ENCODE results near the gene CFAP90. TPM values are rescaled to one million over a fixed set of nuclear protein-coding genes. Genes with fewer than 3 reads are reported as not detected.

Gene CFAP90
- total RNA-seq, 4 donors from 2014 or later: 0.21 to 0.32 TPM; not detected in 2

GRCh38 chr5:7822449-7822848 is 28.5 kb downstream of the CFAP90 start:
- intact Hi-C loops (cut with DNase I; ENCODE audit: low total_unique reads): no loop called here
- WGBS, 2 donors: 79 to 87% methylated on average over 3 of the region's 3 CpGs
- no peak for DNase-seq (ENCODE audit: low spot score in 2 of 2)

DNA sequence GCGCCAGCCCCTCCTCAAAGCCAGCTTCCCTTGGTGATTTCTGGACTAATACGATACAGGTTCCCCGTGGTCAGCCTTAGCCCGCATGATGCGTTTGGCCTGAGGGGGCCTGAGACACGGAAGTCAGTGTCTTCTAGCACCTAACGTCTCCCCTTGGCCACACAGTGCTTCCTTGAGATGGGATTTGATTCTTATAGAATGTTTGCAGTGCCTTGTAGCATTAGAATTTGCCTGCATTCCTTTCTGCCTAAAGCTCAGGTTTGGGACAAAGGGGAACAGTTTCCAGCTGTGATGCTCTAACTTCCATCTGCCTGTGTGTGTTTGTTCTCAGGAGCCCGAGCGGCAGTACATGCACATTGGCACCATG is 34.4 kb downstream of the CFAP90 start:
- 54 to 63% methylated on average over 8 to 9 of the region's 9 CpGs for WGBS, 2 donors
- no peak overlapping the region for H3K4me3 ChIP-seq (ENCODE audit: low read depth, poor library complexity, severe bottlenecking)
- TF ChIP-seq CTCF (IDR thresholded peaks at IDR 0.05): no peak
- TF ChIP-seq POLR2A (IDR thresholded peaks at IDR 0.05): no peak
- no peak for DNase-seq (ENCODE audit: low spot score in 2 of 2)
- intact Hi-C loops (cut with DNase I; ENCODE audit: low total_unique reads): no loop called here

More at GRCh38 chr5:7822449-7822848, 28.5 kb downstream of the CFAP90 start:
- H3K4me3 ChIP-seq (ENCODE audit: low read depth, poor library complexity, severe bottlenecking): no peak overlapping the region
- no peak for TF ChIP-seq POLR2A (IDR thresholded peaks at IDR 0.05)
- TF ChIP-seq CTCF (IDR thresholded peaks at IDR 0.05): no peak

- H3K4me3 ChIP-seq (ENCODE audit: low read depth, poor library complexity, severe bottlenecking): no peak overlapping the region
- DNase-seq (ENCODE audit: low spot score in 2 of 2): peak; percentile 75 to 95
- intact Hi-C loops (cut with DNase I; ENCODE audit: low total_unique reads): no loop called here
- WGBS, 2 donors: 28 to 30% methylated on average over 12 of the region's 12 CpGs
- TF ChIP-seq POLR2A (IDR thresholded peaks at IDR 0.05) (no peak), CTCF (IDR thresholded peaks at IDR 0.05) (peak in 1 of 3 donors; percentile 59)
Observed at GRCh38 chr5:7815892-7816534, 34.9 kb downstream of the CFAP90 start.

- TF ChIP-seq CTCF (IDR thresholded peaks at IDR 0.05) (no peak), POLR2A (IDR thresholded peaks at IDR 0.05) (no peak)
- 92 to 94% methylated on average over 10 of the region's 10 CpGs for WGBS, 2 donors
- intact Hi-C loops (cut with DNase I; ENCODE audit: low total_unique reads): no loop called here
- no peak for DNase-seq (ENCODE audit: low spot score in 2 of 2)
- H3K4me3 ChIP-seq (ENCODE audit: low read depth, poor library complexity, severe bottlenecking): no peak overlapping the region
Observed at GRCh38 chr5:7814816-7815215, 36.1 kb downstream of the CFAP90 start.

- WGBS, 2 donors: 76 to 79% methylated on average over 3 of the region's 3 CpGs
- no peak overlapping the region for H3K4me3 ChIP-seq (ENCODE audit: low read depth, poor library complexity, severe bottlenecking)
- intact Hi-C loops (cut with DNase I; ENCODE audit: low total_unique reads): no loop called here
- TF ChIP-seq POLR2A (IDR thresholded peaks at IDR 0.05): no peak
- TF ChIP-seq CTCF (IDR thresholded peaks at IDR 0.05): no peak
- no peak for DNase-seq (ENCODE audit: low spot score in 2 of 2)
Observed at GRCh38 chr5:7813576-7813975, 37.4 kb downstream of the CFAP90 start.

DNA sequence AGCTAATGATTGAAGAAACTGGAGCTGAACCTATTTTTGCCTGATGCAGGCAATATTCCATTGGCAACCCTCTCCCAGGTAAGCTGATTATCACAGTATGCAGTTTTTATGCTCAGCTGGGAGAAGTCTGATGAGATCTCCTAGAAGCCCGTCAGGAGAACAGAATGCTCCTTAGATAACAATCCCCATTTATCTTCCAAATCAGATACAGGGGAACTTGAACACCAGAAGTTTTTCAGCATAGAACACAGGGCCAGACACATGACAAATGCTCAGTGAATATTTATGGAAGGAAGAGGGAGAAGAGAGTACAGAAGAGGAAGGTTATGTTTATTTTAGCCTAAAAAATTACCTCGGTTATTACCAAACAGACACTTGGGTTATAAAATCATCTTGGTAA is 37.9 kb downstream of the CFAP90 start:
- no peak overlapping the region for H3K4me3 ChIP-seq (ENCODE audit: low read depth, poor library complexity, severe bottlenecking)
- WGBS, 2 donors: 72 to 76% methylated on average over 2 of the region's 2 CpGs
- TF ChIP-seq CTCF (IDR thresholded peaks at IDR 0.05): no peak
- no peak for TF ChIP-seq POLR2A (IDR thresholded peaks at IDR 0.05)
- no peak for DNase-seq (ENCODE audit: low spot score in 2 of 2)
- intact Hi-C loops (cut with DNase I; ENCODE audit: low total_unique reads): no loop called here

Data from lower leg skin (tissue), 4 donors.